Esophagus (tissue), 2 donors: ENCODE measurements around the gene MPG. TPM values are rescaled to one million over a fixed set of nuclear protein-coding genes. Genes with fewer than 3 reads are reported as not detected.
A peak's percentile ranks its signal among the peaks of the same experiment; 100 is the strongest.

ENCODE experiments used
- H3K27ac ChIP-seq, 2 donors: one replicate each; pipeline ENCODE4 v1.5.1; 2013; ENCODE audit warnings: low read depth in 2 of 2, mild to moderate bottlenecking in 2 of 2, inconsistent platforms in 1 of 2, low read length in 1 of 2, moderate library complexity in 1 of 2
- H3K27me3 ChIP-seq, 2 donors: one replicate each; pipeline ENCODE4 v1.6.1; 2013; ENCODE audit warnings: low read length in 2 of 2, control low read depth in 1 of 2, mild to moderate bottlenecking in 1 of 2; ENCODE audit not compliant: insufficient read depth in 2 of 2, control insufficient read depth in 1 of 2
- H3K36me3 ChIP-seq, 2 donors: one replicate each; pipeline ENCODE4 v1.6.1; 2013; ENCODE audit warnings: low read length in 1 of 2; ENCODE audit not compliant: control insufficient read depth in 2 of 2, insufficient read depth in 2 of 2
- H3K4me1 ChIP-seq, 2 donors: one replicate each; pipeline ENCODE4 v1.6.1; 2013; ENCODE audit warnings: low read length in 1 of 2; ENCODE audit not compliant: control insufficient read depth in 2 of 2, insufficient read depth in 2 of 2
- H3K4me3 ChIP-seq, 2 donors: one replicate each; pipeline ENCODE4 v1.5.1; 2013; ENCODE audit warnings: low read length in 2 of 2, mild to moderate bottlenecking in 2 of 2, low read depth in 1 of 2, moderate library complexity in 1 of 2
- H3K9me3 ChIP-seq, 2 donors: one replicate each; pipeline ENCODE4 v1.6.1; 2013; ENCODE audit warnings: mild to moderate bottlenecking in 2 of 2, low read depth in 1 of 2, low read length in 1 of 2, moderate library complexity in 1 of 2; ENCODE audit not compliant: control insufficient read depth in 2 of 2, insufficient read depth in 1 of 2
- WGBS, 2 donors: extraction: QIAGEN DNeasy Blood & Tissue Kit; methylation state at CpG; one replicate each; pipeline ENCODE4 v1.1.7; 2013; 5-methylcytosine and 5-hydroxymethylcytosine counted together
- polyA plus RNA-seq, 2 donors: library from polyadenylated mRNA; stranded (reverse); fragments of 200-250 nt; gene quantifications; one replicate each; pipeline ENCODE4 v1.2.3, GENCODE V29; 2013
- donor health status: healthy with polysubstance abuse.
- donor health status: Bipolar disorder and iron deficiency.

Gene MPG
- polyA plus RNA-seq, 2 donors = 42.3 to 45.3 TPM

DNA sequence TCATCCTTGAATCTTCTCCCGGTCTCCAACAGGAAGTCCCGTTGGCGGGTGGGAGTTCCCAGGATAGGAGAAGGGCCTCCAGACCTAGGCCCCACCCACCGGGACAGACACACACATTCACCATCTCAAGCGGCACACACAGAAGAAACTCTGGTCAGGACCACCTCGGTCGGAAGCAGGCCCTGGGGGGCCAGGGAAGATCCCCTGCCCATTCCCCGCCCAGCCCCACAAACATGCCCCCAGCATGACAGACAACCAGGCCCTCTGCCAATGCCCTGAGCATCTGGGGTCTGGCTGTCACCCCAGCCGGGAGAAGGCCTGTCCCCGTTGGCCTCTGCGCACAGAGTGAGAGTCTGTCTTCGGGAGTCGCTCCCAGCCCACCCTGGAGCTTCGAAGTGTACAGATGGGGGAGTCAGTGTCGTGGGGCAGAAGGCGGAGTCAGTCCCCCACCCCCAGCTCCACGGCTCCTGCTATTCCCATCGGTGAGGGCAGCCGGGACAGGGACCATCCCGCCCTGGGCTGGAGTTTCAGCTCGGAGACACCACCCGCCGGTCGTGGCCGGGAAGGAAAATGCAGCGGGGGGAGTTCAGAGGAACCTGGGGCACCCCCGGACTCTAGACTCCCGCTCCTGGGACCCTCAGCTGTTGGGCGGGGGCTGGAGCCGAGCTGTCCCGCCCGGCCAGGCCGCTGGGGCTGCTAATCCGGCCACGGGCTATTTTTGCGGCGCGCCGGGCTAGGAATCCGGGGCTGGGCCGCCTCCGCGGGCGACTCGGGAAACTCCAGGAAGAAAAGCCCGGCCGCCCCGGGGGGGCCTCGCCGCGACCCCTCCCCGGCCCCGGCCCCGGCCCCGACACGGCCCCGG, 6.3 kb upstream of the MPG start:
- WGBS, 2 donors = 6 to 14% methylated on average over 42 to 57 of the region's 57 CpGs
- H3K4me1 ChIP-seq = peaks cover 17 to 48% of the 10 kb centered on the region in 2 donors
- peak overlapping the region; percentile 71 to 78 for H3K4me3 ChIP-seq

DNA sequence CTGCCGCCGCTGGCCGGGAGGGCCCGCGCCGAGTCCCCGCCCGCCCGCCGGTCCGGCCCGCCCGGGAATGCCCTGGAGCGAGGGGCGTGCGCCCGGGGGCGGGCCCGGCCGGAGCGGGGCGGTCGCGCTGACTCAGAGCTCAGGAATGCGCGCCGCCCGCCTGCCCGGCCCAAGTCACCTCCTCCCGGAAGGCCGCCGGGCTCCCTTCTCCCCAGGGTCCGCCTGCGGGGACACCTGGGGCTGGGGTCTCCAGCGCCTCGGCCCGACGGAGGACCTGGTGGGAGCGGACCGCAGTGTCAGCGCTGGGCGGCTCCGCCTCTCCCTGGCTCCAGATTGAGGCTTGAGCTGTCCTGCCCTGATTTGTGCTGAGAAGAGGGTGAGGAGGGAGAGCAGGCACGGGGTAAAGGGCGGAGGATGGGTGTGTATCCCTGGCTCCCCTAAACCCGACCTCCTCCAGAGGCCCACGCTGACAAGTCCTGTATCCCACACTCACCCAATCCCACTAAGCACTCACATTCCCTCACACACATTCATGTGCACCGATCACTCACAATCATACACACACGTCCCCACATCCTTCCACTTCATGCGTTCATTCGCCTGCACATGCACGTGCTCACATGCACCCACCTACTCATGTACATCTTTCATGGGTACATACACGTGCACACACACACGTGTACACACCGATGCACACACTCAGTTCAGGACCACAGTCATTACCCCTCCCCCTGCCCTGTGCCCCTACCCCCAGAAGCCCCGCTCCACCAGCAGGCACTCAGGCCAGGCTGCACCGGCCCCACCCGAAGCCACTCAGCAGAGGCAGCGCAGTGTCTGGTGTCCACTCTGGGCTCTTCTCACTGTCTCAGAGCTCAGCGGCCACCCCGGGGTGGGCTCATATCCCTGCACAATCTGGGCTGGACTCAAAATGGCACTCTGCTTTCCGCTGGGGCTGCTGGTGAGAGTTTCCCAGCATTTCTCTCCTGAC, 5.2 kb upstream of the MPG start, which contains the start of gene RHBDF1:
RHBDF1 (minus strand) TSS at position 71 of the 988 bp plus-strand sequence. CDS start 7,616 bp downstream, outside the sequence.
- H3K4me3 ChIP-seq = peak within 1 kb of the TSS; percentile 71 to 78
- H3K27ac ChIP-seq = peak within 1 kb of the TSS; percentile 81 to 91
- no peaks in the 10 kb centered on the region for H3K27me3 ChIP-seq

More for the DNA sequence above, 6.3 kb upstream of the MPG start:
- Histone ChIP-seq H3K36me3 (peaks cover 0 to 10% of the 10 kb centered on the region in 2 donors), H3K27me3 (no peaks in the 10 kb centered on the region), H3K27ac (peak overlapping the region; percentile 81 to 91), H3K9me3 (no peaks in the 10 kb centered on the region)

DNA sequence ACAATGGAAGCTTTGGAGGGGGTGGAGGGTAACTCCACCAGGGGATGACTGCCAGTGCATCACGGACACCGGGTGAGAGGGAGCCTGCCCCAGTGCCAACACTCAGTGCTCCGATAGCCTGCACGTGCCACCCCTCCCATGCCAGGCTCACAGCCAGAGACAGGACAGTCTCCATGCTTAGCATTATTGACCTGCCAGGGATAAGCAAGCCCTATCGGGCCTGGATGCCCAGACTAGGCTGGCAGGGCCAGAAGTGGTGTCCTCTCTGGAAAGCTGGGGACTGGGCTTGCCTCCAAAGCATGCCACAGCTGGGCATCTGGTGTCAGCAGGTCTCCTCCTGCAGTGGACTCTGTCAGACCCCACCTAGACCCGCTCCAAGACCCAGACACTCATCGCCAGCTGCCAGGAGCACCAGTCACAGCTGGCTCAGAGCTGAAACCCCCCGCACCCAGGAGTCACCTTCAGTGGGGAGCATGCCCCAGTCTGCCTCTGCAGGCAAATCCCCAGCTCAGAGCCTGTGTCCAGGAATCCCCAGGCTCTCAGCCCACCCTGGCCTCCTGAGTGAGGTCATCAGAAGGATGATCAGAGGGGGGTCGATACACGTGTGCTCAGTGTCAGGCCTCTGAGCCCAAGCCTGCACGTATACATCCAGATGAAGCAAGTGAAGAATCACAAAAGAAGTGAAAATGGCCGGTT, 3.8 kb upstream of the MPG start:
- no peaks in the 10 kb centered on the region for H3K9me3 ChIP-seq
- 60 to 66% methylated on average over 12 of the region's 12 CpGs for WGBS, 2 donors
- peaks cover 24 to 53% of the 10 kb centered on the region in 2 donors for H3K4me1 ChIP-seq
- H3K27me3 ChIP-seq = no peaks in the 10 kb centered on the region
- no peaks in the 10 kb centered on the region for H3K36me3 ChIP-seq
- H3K4me3 ChIP-seq = no peak overlapping the region
- peak overlapping the region in 1 of 2 donors; percentile 36 for H3K27ac ChIP-seq

More for the DNA sequence above, 5.2 kb upstream of the MPG start, which contains the start of gene RHBDF1:
- Histone ChIP-seq H3K9me3 (no peaks in the 10 kb centered on the region), H3K4me1 (peaks cover 24 to 55% of the 10 kb centered on the region in 2 donors), H3K36me3 (peaks cover 0 to 2% of the 10 kb centered on the region in 2 donors)
- 19 to 23% methylated on average over 59 to 62 of the region's 62 CpGs for WGBS, 2 donors

DNA sequence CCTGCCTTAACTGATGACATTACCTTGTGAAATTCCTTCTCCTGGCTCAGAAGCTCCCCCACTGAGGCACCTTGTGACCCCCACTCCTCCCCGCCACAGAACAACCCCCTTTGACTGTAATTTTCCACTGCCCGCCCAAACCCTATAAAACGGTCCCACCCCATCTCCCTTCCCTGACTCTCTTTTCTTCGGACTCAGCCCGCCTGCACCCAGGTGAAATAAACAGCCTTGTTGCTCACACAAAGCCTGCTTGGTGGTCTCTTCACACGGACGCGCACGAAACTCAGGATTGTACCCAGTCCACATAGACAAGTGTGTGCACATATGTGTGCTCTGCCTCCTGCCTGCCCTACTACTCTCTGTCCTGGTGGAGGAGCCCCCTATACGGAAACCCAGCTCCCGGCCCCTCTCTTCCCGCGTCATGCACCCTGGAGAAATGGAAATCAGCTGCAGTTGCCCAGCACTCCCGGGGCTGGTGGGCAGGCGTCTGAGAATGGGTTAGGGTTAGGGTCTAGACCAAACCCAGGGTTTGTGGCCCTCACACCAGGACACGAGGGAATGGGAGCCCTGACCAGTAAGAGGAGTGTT, 3.2 kb upstream of the MPG start:
- H3K4me1 ChIP-seq = peaks cover 22 to 54% of the 10 kb centered on the region in 2 donors
- no peak overlapping the region for H3K4me3 ChIP-seq
- no peaks in the 10 kb centered on the region for H3K9me3 ChIP-seq
- peak overlapping the region; percentile 72 to 93 for H3K27ac ChIP-seq
- 87% methylated on average over 16 of the region's 16 CpGs for WGBS, 2 donors
- peaks cover 0 to 5% of the 10 kb centered on the region in 2 donors for H3K36me3 ChIP-seq
- no peaks in the 10 kb centered on the region for H3K27me3 ChIP-seq

DNA sequence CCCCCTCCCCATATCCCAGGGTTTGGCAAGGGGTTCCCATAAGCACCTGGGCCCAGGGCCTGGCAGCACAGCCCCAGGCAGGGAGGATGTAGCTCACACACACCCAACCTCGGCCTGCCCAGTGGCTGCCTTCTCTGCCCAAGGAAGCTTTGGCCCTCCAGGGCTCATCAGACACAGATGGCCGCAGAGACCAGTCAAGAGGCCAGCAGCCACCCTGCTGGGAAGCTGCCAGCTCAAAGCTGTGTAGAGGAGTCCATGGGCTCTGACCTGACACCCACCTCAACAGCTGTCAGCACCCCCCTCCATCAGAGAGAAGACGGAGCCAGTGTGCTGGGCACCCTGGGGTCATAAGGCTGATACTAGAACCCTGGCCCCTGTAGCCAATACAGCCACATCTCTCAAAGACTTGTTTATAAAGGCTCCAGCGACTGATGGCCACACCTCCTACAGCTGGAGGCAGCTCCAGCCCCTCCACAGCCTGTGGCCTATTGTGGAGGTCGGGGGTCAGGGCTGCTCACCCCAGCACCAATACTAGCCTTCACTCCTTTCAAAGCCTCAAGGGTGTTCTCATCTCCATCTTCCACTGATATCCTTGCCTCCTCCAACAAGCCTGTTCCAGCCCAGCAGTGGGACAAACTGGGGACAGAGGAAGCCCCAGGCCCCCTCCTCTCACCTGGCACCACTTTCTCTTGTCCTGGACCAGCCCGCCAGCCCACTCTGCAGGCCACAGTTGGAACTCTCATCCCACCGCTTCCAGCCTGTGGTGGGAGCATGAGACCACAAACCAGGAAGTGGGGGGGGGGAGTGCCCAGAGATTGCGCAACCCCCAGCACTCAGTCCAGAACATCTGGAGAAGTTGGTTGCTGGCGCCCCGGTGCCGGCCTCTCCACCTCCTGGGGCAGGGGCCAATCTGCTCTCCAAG, 2.2 kb upstream of the MPG start:
- Histone ChIP-seq H3K9me3 (no peaks in the 10 kb centered on the region), H3K4me1 (peaks cover 21 to 53% of the 10 kb centered on the region in 2 donors), H3K27me3 (no peaks in the 10 kb centered on the region), H3K4me3 (no peak overlapping the region), H3K36me3 (peaks cover 0 to 10% of the 10 kb centered on the region in 2 donors), H3K27ac (peak overlapping the region; percentile 72 to 93)
- 37 to 48% methylated on average over 11 of the region's 11 CpGs for WGBS, 2 donors

DNA sequence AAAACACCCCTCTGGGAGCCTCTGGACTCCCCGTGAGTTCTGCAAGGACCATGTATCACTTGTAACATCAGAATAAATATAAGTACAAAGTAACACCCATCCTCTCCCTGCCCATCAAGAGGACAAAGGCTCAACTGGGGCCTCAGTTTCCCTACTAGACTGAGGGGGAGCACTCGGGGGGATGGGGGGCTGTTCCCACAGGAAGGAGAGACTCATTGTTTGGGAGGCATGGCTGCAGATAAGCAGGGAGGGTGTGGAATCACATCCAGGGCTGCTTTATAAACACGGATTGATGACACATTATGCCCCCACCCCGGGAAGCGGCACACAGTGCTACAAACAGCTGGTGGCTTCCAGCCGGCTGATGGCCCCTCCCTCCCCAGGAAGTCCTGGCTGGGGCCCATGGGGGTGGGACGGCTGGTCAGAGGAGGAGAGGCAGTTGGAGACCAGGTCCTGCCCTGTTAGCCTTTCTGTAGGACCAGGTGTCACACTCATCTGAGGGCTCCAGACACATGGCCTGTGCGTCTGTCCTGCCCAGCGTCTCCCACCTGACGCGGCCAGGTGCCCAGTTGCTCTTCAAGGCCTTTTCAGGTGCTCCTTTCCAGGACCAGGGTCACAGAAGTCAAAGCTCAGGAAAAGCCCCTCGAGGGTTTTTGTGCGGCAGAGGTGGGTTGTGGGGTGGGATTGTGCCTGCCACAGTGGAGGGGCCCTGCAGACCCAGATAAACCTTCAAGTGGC, 1.3 kb upstream of the MPG start:
- Histone ChIP-seq H3K36me3 (peaks cover 0 to 11% of the 10 kb centered on the region in 2 donors), H3K27ac (peak overlapping the region; percentile 87 to 93), H3K4me3 (peak overlapping the region in 1 of 2 donors; percentile 76), H3K9me3 (no peaks in the 10 kb centered on the region), H3K4me1 (peaks cover 21 to 47% of the 10 kb centered on the region in 2 donors), H3K27me3 (no peaks in the 10 kb centered on the region)
- 24 to 31% methylated on average over 12 to 13 of the region's 13 CpGs for WGBS, 2 donors

DNA sequence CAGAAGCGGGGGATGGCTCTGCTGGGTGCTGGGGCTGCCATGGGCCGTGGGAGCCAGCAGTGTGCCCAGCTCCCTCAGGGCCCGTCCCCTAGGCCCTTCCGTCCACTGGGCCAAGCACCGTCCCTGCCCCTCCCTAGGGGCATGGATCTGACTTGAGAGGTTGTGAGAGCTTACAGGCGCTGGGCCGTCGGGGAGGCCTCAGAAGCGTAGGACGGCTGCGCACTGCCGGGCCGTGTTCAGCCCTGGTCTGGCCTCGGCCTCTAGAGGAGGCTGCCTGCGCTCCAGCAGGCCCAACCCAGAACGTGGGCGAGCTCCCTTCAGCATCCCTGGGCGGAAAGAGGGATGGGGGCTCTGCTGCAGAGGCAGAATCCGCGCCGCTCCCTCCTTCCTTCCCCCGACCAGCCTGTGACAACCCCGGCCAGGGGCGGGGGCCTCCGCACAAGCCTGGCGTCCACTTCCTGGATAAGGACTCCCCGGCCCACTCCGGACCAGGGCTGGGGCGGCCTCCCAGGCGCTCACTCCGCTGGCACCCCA, 685 bp upstream of the MPG start:
- H3K4me3 ChIP-seq = peak overlapping the region; percentile 76 to 88
- no peaks in the 10 kb centered on the region for H3K27me3 ChIP-seq
- H3K9me3 ChIP-seq = no peaks in the 10 kb centered on the region
- WGBS, 2 donors = 7 to 22% methylated on average over 26 to 31 of the region's 31 CpGs
- peaks cover 0 to 13% of the 10 kb centered on the region in 2 donors for H3K36me3 ChIP-seq
- peaks cover 21 to 47% of the 10 kb centered on the region in 2 donors for H3K4me1 ChIP-seq
- H3K27ac ChIP-seq = peak overlapping the region; percentile 87 to 93
